Rectal smooth muscle tissue (tissue), 1 donor: Measurements from ENCODE around the gene SIX3.

Experiments used
- H3K27ac ChIP-seq: one replicate; pipeline ENCODE4 v1.7.0; 2013; ENCODE audit warnings: low read depth, low read length, inconsistent platforms
- H3K27me3 ChIP-seq: one replicate; pipeline ENCODE4 v1.7.0; 2013; ENCODE audit warnings: low read length; ENCODE audit not compliant: control insufficient read depth, insufficient read depth
- H3K36me3 ChIP-seq: one replicate; pipeline ENCODE4 v1.7.0; 2013; ENCODE audit warnings: low read length; ENCODE audit not compliant: control insufficient read depth, insufficient read depth
- H3K4me1 ChIP-seq: one replicate; pipeline ENCODE4 v1.7.0; 2013; ENCODE audit warnings: low read length; ENCODE audit not compliant: control insufficient read depth, insufficient read depth
- H3K4me3 ChIP-seq: one replicate; pipeline ENCODE4 v1.7.0; 2013; ENCODE audit warnings: low read length
- H3K9ac ChIP-seq: one replicate; pipeline ENCODE4 v1.7.0; 2013; ENCODE audit warnings: low read length

The SIX3 gene

GRCh38 chr2:44975571-44976450, 34.3 kb downstream of the SIX3 start:
- no peaks in the 10 kb centered on the region for H3K36me3 ChIP-seq
- H3K4me3 ChIP-seq = no peak overlapping the region
- H3K9ac ChIP-seq = no peak overlapping the region
- H3K4me1 ChIP-seq = no peaks in the 10 kb centered on the region
- H3K27ac ChIP-seq = no peak overlapping the region
- peaks cover 5% of the 10 kb centered on the region for H3K27me3 ChIP-seq

GRCh38 chr2:44979581-44979980, 38.1 kb downstream of the SIX3 start:
- Histone ChIP-seq H3K4me3 (no peak overlapping the region), H3K27ac (no peak overlapping the region), H3K4me1 (no peaks in the 10 kb centered on the region), H3K27me3 (no peaks in the 10 kb centered on the region), H3K36me3 (no peaks in the 10 kb centered on the region), H3K9ac (no peak overlapping the region)

- Histone ChIP-seq H3K36me3 (no peaks in the 10 kb centered on the region), H3K4me1 (no peaks in the 10 kb centered on the region), H3K4me3 (no peak overlapping the region), H3K27ac (no peak overlapping the region), H3K27me3 (no peaks in the 10 kb centered on the region), H3K9ac (no peak overlapping the region)
Measured at GRCh38 chr2:44980751-44981713, 39.5 kb downstream of the SIX3 start.

GRCh38 chr2:44981714-44982108, 40.2 kb downstream of the SIX3 start:
- H3K9ac ChIP-seq = no peak overlapping the region
- H3K27me3 ChIP-seq = no peaks in the 10 kb centered on the region

GRCh38 chr2:44983836-44984604, 42.5 kb downstream of the SIX3 start:
- H3K27ac ChIP-seq = no peak overlapping the region
- H3K4me3 ChIP-seq = no peak overlapping the region
- H3K4me1 ChIP-seq = no peaks in the 10 kb centered on the region
- no peak overlapping the region for H3K9ac ChIP-seq
- H3K36me3 ChIP-seq = no peaks in the 10 kb centered on the region
- no peaks in the 10 kb centered on the region for H3K27me3 ChIP-seq

More at GRCh38 chr2:44981714-44982108, 40.2 kb downstream of the SIX3 start:
- Histone ChIP-seq H3K4me1 (no peaks in the 10 kb centered on the region), H3K27ac (no peak overlapping the region), H3K4me3 (no peak overlapping the region), H3K36me3 (no peaks in the 10 kb centered on the region)

- Histone ChIP-seq H3K36me3 (no peaks in the 10 kb centered on the region), H3K4me1 (no peaks in the 10 kb centered on the region), H3K9ac (no peak overlapping the region), H3K27me3 (no peaks in the 10 kb centered on the region), H3K4me3 (no peak overlapping the region), H3K27ac (no peak overlapping the region)
Measured at GRCh38 chr2:44989176-44989575, 47.7 kb downstream of the SIX3 start.

GRCh38 chr2:44994377-44994776, 52.9 kb downstream of the SIX3 start:
- Histone ChIP-seq H3K4me3 (no peak overlapping the region), H3K9ac (no peak overlapping the region), H3K36me3 (no peaks in the 10 kb centered on the region), H3K4me1 (no peaks in the 10 kb centered on the region), H3K27ac (no peak overlapping the region), H3K27me3 (peaks cover 10% of the 10 kb centered on the region)
